Measurements from ENCODE around the gene ARID3B. TPM values are rescaled to one million over a fixed set of nuclear protein-coding genes. Genes with fewer than 3 reads are reported as not detected.
A peak's percentile ranks its signal among the peaks of the same experiment; 100 is the strongest.

ARID3B gene
- total RNA-seq, 1 donor from 2014 or later: 70.0 TPM

DNA sequence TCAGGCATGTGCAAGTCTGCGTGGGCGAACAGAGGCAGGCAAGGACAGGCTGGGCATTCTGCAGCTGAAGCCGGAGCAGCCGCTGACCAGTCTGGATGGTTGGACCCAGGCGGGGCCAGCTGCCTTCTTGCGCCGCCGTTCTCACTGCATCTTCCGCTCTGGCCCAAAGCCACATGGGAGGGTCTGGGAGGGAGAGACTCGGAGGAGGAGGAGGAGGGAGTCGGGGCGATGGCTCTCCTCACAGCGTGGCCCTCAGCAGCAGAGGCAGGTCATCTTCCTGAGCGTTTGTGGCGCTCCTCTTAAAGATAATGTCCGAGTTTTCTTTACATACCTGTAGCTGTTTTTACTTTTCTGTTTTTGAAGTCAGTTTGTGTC is 80.5 kb downstream of the ARID3B start:
- peaks cover 30% of the 10 kb centered on the region for H3K4me1 Mint-ChIP-seq (ENCODE audit: unreplicated experiment)
- peak overlapping the region; percentile 70 for H3K4me3 Mint-ChIP-seq (ENCODE audit: unreplicated experiment)
- TF ChIP-seq, protein P1, sequence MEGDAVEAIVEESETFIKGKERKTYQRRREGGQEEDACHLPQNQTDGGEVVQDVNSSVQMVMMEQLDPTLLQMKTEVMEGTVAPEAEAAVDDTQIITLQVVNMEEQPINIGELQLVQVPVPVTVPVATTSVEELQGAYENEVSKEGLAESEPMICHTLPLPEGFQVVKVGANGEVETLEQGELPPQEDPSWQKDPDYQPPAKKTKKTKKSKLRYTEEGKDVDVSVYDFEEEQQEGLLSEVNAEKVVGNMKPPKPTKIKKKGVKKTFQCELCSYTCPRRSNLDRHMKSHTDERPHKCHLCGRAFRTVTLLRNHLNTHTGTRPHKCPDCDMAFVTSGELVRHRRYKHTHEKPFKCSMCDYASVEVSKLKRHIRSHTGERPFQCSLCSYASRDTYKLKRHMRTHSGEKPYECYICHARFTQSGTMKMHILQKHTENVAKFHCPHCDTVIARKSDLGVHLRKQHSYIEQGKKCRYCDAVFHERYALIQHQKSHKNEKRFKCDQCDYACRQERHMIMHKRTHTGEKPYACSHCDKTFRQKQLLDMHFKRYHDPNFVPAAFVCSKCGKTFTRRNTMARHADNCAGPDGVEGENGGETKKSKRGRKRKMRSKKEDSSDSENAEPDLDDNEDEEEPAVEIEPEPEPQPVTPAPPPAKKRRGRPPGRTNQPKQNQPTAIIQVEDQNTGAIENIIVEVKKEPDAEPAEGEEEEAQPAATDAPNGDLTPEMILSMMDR (IDR thresholded peaks at IDR 0.05; ENCODE audit: unreplicated experiment): no peak
- H3K27ac Mint-ChIP-seq (ENCODE audit: unreplicated experiment): no peak overlapping the region
- peaks cover 33% of the 10 kb centered on the region for H3K27me3 Mint-ChIP-seq (ENCODE audit: unreplicated experiment)
- DNase-seq (ENCODE audit: low spot score): no peak
- H3K36me3 Mint-ChIP-seq (ENCODE audit: low read depth, unreplicated experiment): peaks cover 65% of the 10 kb centered on the region
- no peaks in the 10 kb centered on the region for H3K9me3 Mint-ChIP-seq (ENCODE audit: unreplicated experiment)

DNA sequence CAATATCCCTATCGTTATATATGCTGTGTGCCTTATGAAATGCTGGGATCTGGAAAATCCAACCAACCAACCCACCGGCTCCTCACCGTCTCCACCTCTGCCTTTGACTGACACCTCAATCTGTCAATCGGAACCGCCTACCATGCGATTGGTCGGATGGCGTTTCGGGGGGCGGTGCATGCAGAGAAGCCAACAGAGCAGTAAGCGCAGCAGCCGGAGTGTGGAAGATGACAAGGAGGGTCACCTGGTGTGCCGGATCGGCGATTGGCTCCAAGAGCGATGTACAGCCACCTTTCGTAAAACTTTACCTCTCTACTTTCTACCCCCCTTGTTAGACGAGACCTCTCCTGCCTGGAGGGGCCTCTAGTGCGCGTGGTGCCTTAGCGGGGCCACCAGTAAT is 80.9 kb downstream of the ARID3B start:
- H3K36me3 Mint-ChIP-seq (ENCODE audit: low read depth, unreplicated experiment): peaks cover 63% of the 10 kb centered on the region
- no peak for DNase-seq (ENCODE audit: low spot score)
- no peaks in the 10 kb centered on the region for H3K9me3 Mint-ChIP-seq (ENCODE audit: unreplicated experiment)
- TF ChIP-seq, protein P1 (IDR thresholded peaks at IDR 0.05; ENCODE audit: unreplicated experiment): no peak
- H3K27ac Mint-ChIP-seq (ENCODE audit: unreplicated experiment): no peak overlapping the region
- H3K4me1 Mint-ChIP-seq (ENCODE audit: unreplicated experiment): peaks cover 26% of the 10 kb centered on the region
- H3K4me3 Mint-ChIP-seq (ENCODE audit: unreplicated experiment): peak overlapping the region; percentile 70
- H3K27me3 Mint-ChIP-seq (ENCODE audit: unreplicated experiment): peaks cover 34% of the 10 kb centered on the region

DNA sequence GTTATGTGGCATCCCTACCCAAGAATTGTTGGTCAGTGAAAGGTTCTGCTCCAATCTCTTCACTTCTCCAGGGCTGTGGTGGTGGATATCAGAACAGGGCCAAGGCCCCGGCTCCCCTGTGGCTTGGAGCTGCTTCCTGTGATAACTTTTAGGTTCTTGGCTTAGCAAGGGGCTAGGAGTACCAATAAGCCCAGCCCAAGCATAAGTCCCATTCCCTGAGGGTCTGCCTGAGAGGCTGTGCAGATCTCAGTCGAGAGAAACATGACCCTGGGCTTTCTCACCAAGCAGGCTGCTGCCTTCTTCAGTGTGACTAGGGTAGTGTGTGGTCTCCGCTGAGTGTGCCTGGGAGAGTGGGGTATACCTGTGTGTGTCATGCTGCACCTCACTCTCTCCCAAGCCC is 81.7 kb downstream of the ARID3B start:
- TF ChIP-seq, protein P1 (IDR thresholded peaks at IDR 0.05; ENCODE audit: unreplicated experiment): no peak
- Mint-ChIP-seq H3K36me3 (ENCODE audit: low read depth, unreplicated experiment) (peaks cover 62% of the 10 kb centered on the region), H3K4me1 (ENCODE audit: unreplicated experiment) (peaks cover 18% of the 10 kb centered on the region), H3K27ac (ENCODE audit: unreplicated experiment) (no peak overlapping the region), H3K4me3 (ENCODE audit: unreplicated experiment) (no peak overlapping the region), H3K9me3 (ENCODE audit: unreplicated experiment) (no peaks in the 10 kb centered on the region), H3K27me3 (ENCODE audit: unreplicated experiment) (peaks cover 27% of the 10 kb centered on the region)
- DNase-seq (ENCODE audit: low spot score): no peak

DNA sequence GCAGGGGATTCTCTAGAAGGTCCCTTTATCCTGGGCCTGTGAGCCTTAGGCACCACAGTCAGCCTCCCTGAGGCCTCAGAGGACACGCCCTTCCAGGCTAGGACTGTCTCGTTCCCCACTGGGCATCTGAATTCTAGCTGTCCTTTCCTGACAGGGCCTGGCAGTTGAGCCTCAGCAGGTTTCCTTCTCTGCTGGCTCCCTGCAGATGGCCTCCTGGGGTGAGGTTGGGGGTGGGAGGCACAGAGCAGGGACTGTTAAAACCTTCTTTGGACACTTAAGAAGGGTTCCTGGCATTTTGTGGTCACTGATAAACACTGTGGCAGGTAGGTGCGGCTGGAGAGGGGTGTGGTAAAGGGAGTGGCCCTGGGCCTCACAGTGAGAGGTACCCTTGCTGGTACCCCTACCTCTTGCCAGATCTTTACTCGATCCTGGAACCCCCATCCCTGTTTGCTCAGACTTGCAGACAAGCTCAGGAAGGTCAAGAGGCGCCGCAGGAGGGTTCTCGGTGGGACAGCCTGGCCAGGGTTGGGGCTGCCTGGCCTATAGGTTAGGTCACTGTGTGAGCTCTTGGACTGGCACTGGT is 83.1 kb downstream of the ARID3B start:
- H3K27ac Mint-ChIP-seq (ENCODE audit: unreplicated experiment): no peak overlapping the region
- DNase-seq (ENCODE audit: low spot score): no peak
- no peaks in the 10 kb centered on the region for H3K9me3 Mint-ChIP-seq (ENCODE audit: unreplicated experiment)
- peaks cover 28% of the 10 kb centered on the region for H3K27me3 Mint-ChIP-seq (ENCODE audit: unreplicated experiment)
- peaks cover 73% of the 10 kb centered on the region for H3K36me3 Mint-ChIP-seq (ENCODE audit: low read depth, unreplicated experiment)
- H3K4me1 Mint-ChIP-seq (ENCODE audit: unreplicated experiment): peaks cover 9% of the 10 kb centered on the region
- H3K4me3 Mint-ChIP-seq (ENCODE audit: unreplicated experiment): no peak overlapping the region
- TF ChIP-seq, protein P1 (IDR thresholded peaks at IDR 0.05; ENCODE audit: unreplicated experiment): no peak

DNA sequence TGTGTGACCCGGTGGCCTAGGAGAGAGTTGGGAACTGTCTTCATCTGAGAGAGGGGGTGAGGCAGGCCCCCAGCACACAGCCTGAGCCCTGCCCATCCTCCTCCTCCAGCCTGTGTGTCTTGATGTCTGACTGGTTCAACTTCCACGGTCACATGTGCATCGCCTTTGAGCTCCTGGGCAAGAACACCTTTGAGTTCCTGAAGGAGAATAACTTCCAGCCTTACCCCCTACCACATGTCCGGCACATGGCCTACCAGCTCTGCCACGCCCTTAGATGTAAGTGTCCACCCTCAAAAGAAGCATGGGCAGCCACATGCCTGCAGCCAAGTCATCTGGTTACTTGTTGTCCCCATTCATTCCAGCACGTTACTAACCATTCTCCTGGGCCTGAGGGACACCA is 84.7 kb downstream of the ARID3B start:
- H3K4me1 Mint-ChIP-seq (ENCODE audit: unreplicated experiment): peaks cover 6% of the 10 kb centered on the region
- TF ChIP-seq, protein P1 (IDR thresholded peaks at IDR 0.05; ENCODE audit: unreplicated experiment): no peak
- H3K27me3 Mint-ChIP-seq (ENCODE audit: unreplicated experiment): peaks cover 22% of the 10 kb centered on the region
- no peak overlapping the region for H3K27ac Mint-ChIP-seq (ENCODE audit: unreplicated experiment)
- H3K4me3 Mint-ChIP-seq (ENCODE audit: unreplicated experiment): no peak overlapping the region
- no peak for DNase-seq (ENCODE audit: low spot score)
- H3K36me3 Mint-ChIP-seq (ENCODE audit: low read depth, unreplicated experiment): peaks cover 66% of the 10 kb centered on the region
- no peaks in the 10 kb centered on the region for H3K9me3 Mint-ChIP-seq (ENCODE audit: unreplicated experiment)
